Psoas muscle (tissue), 8 donors: ENCODE results near the gene KAT2A. TPM values are rescaled to one million over a fixed set of nuclear protein-coding genes. Genes with fewer than 3 reads are reported as not detected.

Source experiments
- ATAC-seq, 4 donors: fragments of 200-7000 bp; cut with Tn5 transposase; one replicate each; pipeline ENCODE4 v1.9.1; 2020; ENCODE audit warnings: moderate library complexity in 3 of 4, mild to moderate bottlenecking in 2 of 4
- DNase-seq, 2 donors: peaks; one replicate each; pipeline ENCODE4 v3.0.0-alpha.2; 2020
- H3K27ac ChIP-seq: fragments of 200-600 bp; one replicate; pipeline ENCODE4 v1.8.0; 2022
- H3K27me3 ChIP-seq, 3 donors: fragments of 200-600 bp in 1 of 3; one replicate each; pipeline versions ENCODE4 v1.6.1 to v1.8.0; 2013 to 2022; ENCODE audit warnings: low read length in 2 of 3, mild to moderate bottlenecking in 2 of 3, moderate library complexity in 1 of 3; ENCODE audit not compliant: insufficient read depth in 3 of 3
- H3K36me3 ChIP-seq, 2 donors: fragments of 200-600 bp in 1 of 2; one replicate each; pipeline versions ENCODE4 v1.6.1 to v1.8.0; 2013 to 2022; ENCODE audit warnings: low read depth in 1 of 2, mild to moderate bottlenecking in 1 of 2, moderate library complexity in 1 of 2; ENCODE audit not compliant: insufficient read depth in 1 of 2
- H3K4me1 ChIP-seq: fragments of 200-600 bp; one replicate; pipeline ENCODE4 v1.8.0; 2022
- H3K4me3 ChIP-seq: fragments of 200-600 bp; one replicate; pipeline ENCODE4 v1.8.0; 2022; ENCODE audit warnings: mild to moderate bottlenecking
- H3K9me3 ChIP-seq: fragments of 200-600 bp; one replicate; pipeline ENCODE4 v1.8.0; 2022
- WGBS, 3 donors: extraction: QIAGEN DNeasy Blood & Tissue Kit; methylation state at CpG; one replicate each; pipeline versions ENCODE4 v1.1.6 to v1.1.7; 2013; 5-methylcytosine and 5-hydroxymethylcytosine counted together
- intact Hi-C, 2 donors: fragments of 100-400 bp; cut with DNase I; formaldehyde crosslinking; loops; one replicate each; pipeline versions ENCODE4 v1.11.0 to v1.14.2; 2022
- polyA plus RNA-seq, 3 donors: library from polyadenylated mRNA; stranded (reverse); fragments of 200-250 nt; gene quantifications; one replicate each; pipeline ENCODE4 v1.2.3, GENCODE V29; 2013
- total RNA-seq, 4 donors: library from RNA; stranded (reverse); fragmentation: NEBNext Ultra II Directional in 2 of 4; extraction: Animal tissue kit (Norgen Biotek cat#: 25700) in 2 of 4; gene quantifications; one replicate each; pipeline versions ENCODE4 v1.2.1 to v1.2.4, GENCODE V29; 2021 to 2023
- TF ChIP-seq, protein P1 (sequence below): fragments of 200-600 bp; IDR thresholded peaks from one replicate; pipeline ENCODE4 v1.8.0; 2022; ENCODE audit warnings: antibody characterized with exemption
- donor health status: healthy with polysubstance abuse.
- donor health status: DM: no; HTN: no; CAD: no; lungs with moderate emphysema.
- donor health status: Bipolar disorder and iron deficiency.
- donor health status: healthy.
- donor health status: DM: yes; HTN: yes; CAD: no.
- donor health status: DM: no; HTN: no; CAD: no.
- donor health status: DM: no; HTN: no; CAD: no.
- donor health status: DM: yes; HTN: yes; CAD: no.

KAT2A gene
- total and polyA plus RNA-seq, 7 donors: 12.3 to 35.3 (median 20.9) TPM

DNA sequence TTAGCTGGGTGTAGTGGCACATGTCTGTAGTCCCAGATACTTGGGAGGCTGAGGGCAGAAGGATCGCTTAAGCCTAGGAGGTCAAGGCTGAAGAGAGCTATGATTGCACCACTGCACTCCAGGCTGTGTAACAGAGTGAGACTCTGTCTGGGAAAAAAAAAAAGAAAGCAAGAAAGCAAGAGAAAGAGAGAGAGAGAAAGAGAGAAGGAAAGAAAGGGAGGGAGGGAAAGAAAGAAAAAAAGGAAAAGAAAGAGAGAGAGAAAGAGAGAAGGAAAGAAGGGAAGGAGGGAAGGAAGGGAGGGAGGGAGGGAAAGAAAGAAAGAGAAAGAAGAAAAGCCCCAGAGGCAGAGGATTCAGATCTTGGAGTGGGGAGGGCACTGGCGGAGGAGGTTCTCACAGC, 15.2 kb downstream of the KAT2A start:
- H3K27ac ChIP-seq: no peak overlapping the region
- TF ChIP-seq, protein P1, sequence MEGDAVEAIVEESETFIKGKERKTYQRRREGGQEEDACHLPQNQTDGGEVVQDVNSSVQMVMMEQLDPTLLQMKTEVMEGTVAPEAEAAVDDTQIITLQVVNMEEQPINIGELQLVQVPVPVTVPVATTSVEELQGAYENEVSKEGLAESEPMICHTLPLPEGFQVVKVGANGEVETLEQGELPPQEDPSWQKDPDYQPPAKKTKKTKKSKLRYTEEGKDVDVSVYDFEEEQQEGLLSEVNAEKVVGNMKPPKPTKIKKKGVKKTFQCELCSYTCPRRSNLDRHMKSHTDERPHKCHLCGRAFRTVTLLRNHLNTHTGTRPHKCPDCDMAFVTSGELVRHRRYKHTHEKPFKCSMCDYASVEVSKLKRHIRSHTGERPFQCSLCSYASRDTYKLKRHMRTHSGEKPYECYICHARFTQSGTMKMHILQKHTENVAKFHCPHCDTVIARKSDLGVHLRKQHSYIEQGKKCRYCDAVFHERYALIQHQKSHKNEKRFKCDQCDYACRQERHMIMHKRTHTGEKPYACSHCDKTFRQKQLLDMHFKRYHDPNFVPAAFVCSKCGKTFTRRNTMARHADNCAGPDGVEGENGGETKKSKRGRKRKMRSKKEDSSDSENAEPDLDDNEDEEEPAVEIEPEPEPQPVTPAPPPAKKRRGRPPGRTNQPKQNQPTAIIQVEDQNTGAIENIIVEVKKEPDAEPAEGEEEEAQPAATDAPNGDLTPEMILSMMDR: no peak
- 90 to 94% (median 94%) methylated on average over 2 of the region's 2 CpGs for WGBS, 3 donors
- H3K9me3 ChIP-seq: no peaks in the 10 kb centered on the region
- intact Hi-C loops: no loop called here
- no peak for DNase-seq
- ATAC-seq: no peak
- no peak overlapping the region for H3K4me3 ChIP-seq
- peaks cover 0 to 15% of the 10 kb centered on the region in 2 donors for H3K36me3 ChIP-seq
- H3K27me3 ChIP-seq: no peaks in the 10 kb centered on the region
- peaks cover 11% of the 10 kb centered on the region for H3K4me1 ChIP-seq

DNA sequence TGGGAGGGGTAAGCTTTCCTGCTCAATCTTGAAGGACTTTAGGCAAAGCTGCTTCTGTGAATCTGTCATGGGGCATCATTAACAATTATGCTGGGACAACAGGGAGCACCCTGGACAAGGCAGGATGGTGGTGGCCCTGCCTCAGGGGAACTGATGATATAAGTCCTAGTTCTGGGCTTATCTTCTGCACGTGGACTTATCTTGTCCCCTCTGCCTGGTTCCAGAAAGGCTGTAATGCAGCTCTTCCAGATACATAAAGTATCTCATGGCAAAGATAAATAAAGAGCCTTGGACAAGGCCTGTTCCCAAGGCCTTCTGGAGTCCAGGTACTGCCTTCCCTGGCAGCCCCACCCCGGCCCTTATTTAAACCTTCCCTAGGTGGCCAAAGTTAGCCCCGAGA, 16.9 kb downstream of the KAT2A start:
- Histone ChIP-seq H3K36me3 (peaks cover 0 to 15% of the 10 kb centered on the region in 2 donors), H3K9me3 (no peaks in the 10 kb centered on the region), H3K27ac (no peak overlapping the region), H3K4me1 (peaks cover 10% of the 10 kb centered on the region), H3K27me3 (no peaks in the 10 kb centered on the region), H3K4me3 (no peak overlapping the region)
- ATAC-seq: no peak
- intact Hi-C loops: no loop called here
- TF ChIP-seq, protein P1: no peak
- 80 to 91% (median 84%) methylated on average over 3 of the region's 3 CpGs for WGBS, 3 donors
- DNase-seq: no peak

DNA sequence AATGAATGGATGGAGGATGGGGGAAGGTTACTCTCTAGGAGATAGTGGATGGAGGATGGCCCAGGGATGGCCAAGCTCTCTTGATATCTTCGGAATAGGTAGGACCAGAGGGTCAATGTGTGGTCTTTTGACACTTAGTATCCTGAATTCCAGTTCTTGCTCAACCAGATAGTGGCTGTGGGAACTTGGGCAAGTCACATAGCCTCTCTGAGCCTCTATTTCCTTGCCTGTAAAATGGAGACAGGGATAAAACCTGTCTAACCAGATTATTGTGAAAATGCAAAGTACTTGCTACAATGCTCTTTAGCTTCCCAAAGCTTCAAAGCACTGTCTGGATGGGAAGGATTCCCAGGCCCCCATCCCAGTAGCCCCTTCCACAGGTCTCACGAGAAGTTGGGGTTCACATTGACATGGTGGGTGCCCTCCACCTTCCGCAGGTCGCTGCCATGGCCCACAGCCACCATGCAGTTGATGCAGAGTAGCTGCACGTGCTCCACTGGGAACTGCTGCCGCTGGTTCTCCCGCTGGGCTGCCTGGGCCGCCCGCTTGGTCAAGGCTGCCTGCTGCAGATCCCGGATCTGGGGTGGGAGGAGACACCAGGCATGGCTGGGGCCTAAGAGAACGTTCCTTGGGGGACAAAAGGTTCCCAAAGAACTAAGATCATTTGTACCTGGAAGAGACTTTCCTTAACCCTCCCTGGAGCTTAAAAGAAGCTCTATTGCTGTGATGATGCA, 17.8 kb downstream of the KAT2A start:
- DNase-seq (no peak), ATAC-seq (no peak)
- intact Hi-C loops: no loop called here
- 85 to 86% (median 86%) methylated on average over 11 of the region's 11 CpGs for WGBS, 3 donors
- peaks cover 0 to 12% of the 10 kb centered on the region in 2 donors for H3K36me3 ChIP-seq
- H3K4me3 ChIP-seq: no peak overlapping the region
- no peaks in the 10 kb centered on the region for H3K27me3 ChIP-seq
- TF ChIP-seq, protein P1: no peak
- no peaks in the 10 kb centered on the region for H3K9me3 ChIP-seq
- H3K4me1 ChIP-seq: peaks cover 10% of the 10 kb centered on the region
- H3K27ac ChIP-seq: no peak overlapping the region

DNA sequence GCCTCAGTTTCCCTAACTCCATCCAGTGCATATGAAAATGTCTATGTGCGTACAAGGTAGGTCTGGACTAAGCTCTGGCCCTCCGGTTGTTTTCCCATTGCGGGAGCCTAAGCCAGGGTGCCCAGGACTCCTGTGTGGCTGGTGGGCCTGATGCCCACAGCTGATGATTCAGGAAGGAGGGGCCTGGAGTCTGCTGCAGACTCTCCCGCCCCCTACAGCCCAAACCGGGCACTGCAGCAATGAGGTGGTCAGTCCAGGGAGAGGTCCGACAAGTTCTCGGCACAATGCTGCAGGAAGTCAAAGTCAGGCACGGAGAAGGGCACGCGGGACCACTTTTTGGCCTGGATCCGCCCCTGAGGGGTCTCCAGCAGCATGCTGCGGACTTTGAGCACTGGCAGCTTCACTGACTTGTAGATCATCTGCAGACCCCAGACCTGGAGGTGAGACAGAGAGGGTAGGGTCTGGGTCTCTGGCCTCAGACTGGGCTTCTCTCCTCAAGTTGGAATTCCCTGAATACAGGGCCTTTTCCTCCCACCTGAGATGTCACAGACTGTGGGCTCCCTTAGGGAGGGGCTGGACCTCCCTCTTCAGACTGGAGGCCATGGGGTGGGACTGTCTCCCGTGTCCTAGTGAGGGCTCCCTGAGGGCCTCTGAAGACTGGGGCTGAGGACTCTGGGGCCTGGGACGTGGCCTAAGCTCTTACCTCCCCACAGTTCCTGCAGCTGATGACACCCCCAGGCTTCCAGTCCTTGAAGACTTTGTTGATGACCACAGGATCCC, 19.5 kb downstream of the KAT2A start:
- peak; percentile 88 to 95 for DNase-seq
- TF ChIP-seq, protein P1: peak; percentile 94
- Histone ChIP-seq H3K9me3 (no peaks in the 10 kb centered on the region), H3K4me1 (peaks cover 10% of the 10 kb centered on the region), H3K27me3 (peaks cover 0 to 6% (median 0%) of the 10 kb centered on the region in 3 donors), H3K4me3 (no peak overlapping the region), H3K36me3 (peaks cover 0 to 11% of the 10 kb centered on the region in 2 donors), H3K27ac (no peak overlapping the region)
- intact Hi-C loops: loop anchor here (1.0 to 2.0 kb wide), 2 partner anchors 34 to 77 kb away; no protein-coding TSS in a partner anchor
- ATAC-seq: peak; percentile 94 to 97 (median 96)
- WGBS, 3 donors: 25 to 33% (median 31%) methylated on average over 14 of the region's 14 CpGs
